OCI-LY7 (cell line): ENCODE results near the gene VPS37C. TPM values are rescaled to one million over a fixed set of nuclear protein-coding genes. Genes with fewer than 3 reads are reported as not detected.

Experiments used
- BruUV-seq: library from RNA; stranded (reverse); fragments of 400-500 nt; replicated peaks from 2 replicates; lab custom pipeline; 2021; lab: Mats Ljungman, UMichigan
- CTCF ChIA-PET: fragments of 300-600 bp; sonication (Branson Sonifier 250); formaldehyde crosslinking; loops from one replicate; lab custom pipeline; 2022; ENCODE audit warnings: antibody characterized with exemption; ENCODE audit not compliant: unreplicated experiment; lab: Charles Lee
- POLR2A ChIA-PET: fragments of 300-600 bp; sonication (Branson Sonifier 250); formaldehyde crosslinking; loops from one replicate; lab custom pipeline; 2022; ENCODE audit warnings: antibody characterized with exemption; lab: Charles Lee
- DNase-seq: peaks from one replicate; pipeline ENCODE4 v3.0.0-alpha.2; 2015; ENCODE audit warnings: low spot score
- H2AFZ ChIP-seq: fragments of 200-600 bp; sonication (generic), shearing (Covaris generic); 2 replicates; pipeline ENCODE4 v1.6.1; 2014; ENCODE audit warnings: mild to moderate bottlenecking, antibody characterized with exemption, low read length, moderate library complexity
- H3K27ac ChIP-seq: fragments of 200-600 bp; sonication (generic); 2 replicates; pipeline ENCODE4 v1.5.1; 2014; ENCODE audit warnings: mixed run types, low read depth, mild to moderate bottlenecking, moderate library complexity, low read length, inconsistent platforms; ENCODE audit not compliant: poor library complexity, severe bottlenecking
- H3K36me3 ChIP-seq: fragments of 200-600 bp; sonication (generic); 2 replicates; pipeline ENCODE4 v1.6.1; 2014; ENCODE audit warnings: mild to moderate bottlenecking, antibody characterized with exemption, low read length, moderate library complexity, mixed read lengths; ENCODE audit not compliant: insufficient read depth
- H3K4me1 ChIP-seq: fragments of 200-600 bp; sonication (generic); 2 replicates; pipeline ENCODE4 v1.5.1; 2014; ENCODE audit warnings: mild to moderate bottlenecking, low read length; ENCODE audit not compliant: insufficient read depth, poor library complexity, severe bottlenecking
- H3K4me2 ChIP-seq: fragments of 200-600 bp; sonication (generic); 2 replicates; pipeline ENCODE4 v1.6.1; 2014; ENCODE audit warnings: mild to moderate bottlenecking, low read length
- H3K4me3 ChIP-seq: fragments of 200-600 bp; sonication (generic); 2 replicates; pipeline ENCODE4 v1.5.1; 2014; ENCODE audit warnings: mild to moderate bottlenecking, low read depth, low read length; ENCODE audit not compliant: poor library complexity, severe bottlenecking
- H3K79me2 ChIP-seq: fragments of 200-600 bp; sonication (generic); 2 replicates; pipeline ENCODE4 v1.6.1; 2016; ENCODE audit warnings: low read depth, mild to moderate bottlenecking, low read length, moderate library complexity, mixed read lengths; ENCODE audit not compliant: insufficient read depth
- H3K9me2 ChIP-seq: fragments of 200-600 bp; sonication (generic); 2 replicates; pipeline ENCODE4 v1.6.1; 2016; ENCODE audit warnings: mild to moderate bottlenecking, low read length, mixed read lengths; ENCODE audit not compliant: insufficient read depth
- H3K9me3 ChIP-seq: fragments of 200-600 bp; sonication (generic); 2 replicates; pipeline ENCODE4 v1.6.1; 2014; ENCODE audit warnings: mild to moderate bottlenecking, mixed run types, low read length, mixed read lengths
- H4K20me1 ChIP-seq: fragments of 200-600 bp; sonication (generic); 2 replicates; pipeline ENCODE4 v1.6.1; 2014; ENCODE audit warnings: mild to moderate bottlenecking, antibody characterized with exemption, low read length, moderate library complexity, mixed read lengths; ENCODE audit not compliant: insufficient read depth
- EZH2phosphoT487 ChIP-seq: fragments of 200-600 bp; sonication (generic); IDR thresholded peaks from 2 replicates; pipeline ENCODE4 v1.6.1; 2018; ENCODE audit warnings: low read depth, borderline replicate concordance, mild to moderate bottlenecking, mixed run types, antibody characterized with exemption, low read length, moderate library complexity, mixed read lengths
- intact Hi-C: fragments of 100-400 bp; cut with micrococcal nuclease; formaldehyde crosslinking; loops from one replicate; pipeline ENCODE4 v1.10.0; 2022; ENCODE audit not compliant: unreplicated experiment
- total RNA-seq, 2 experiments: library from RNA; depleted of rRNA in 1 of 2; stranded (reverse); fragments of >200 nt in 1 of 2; shearing (Covaris generic) in 1 of 2; gene quantifications; 2 replicates each; pipeline ENCODE4 v1.2.3, GENCODE V29; 2014 to 2022
- TF ChIP-seq, protein P1 (sequence below): fragments of 200-600 bp; sonication (generic); conservative IDR thresholded peaks from 2 replicates; pipeline ENCODE4 v1.5.1; 2014; ENCODE audit warnings: mild to moderate bottlenecking, antibody characterized with exemption, low read length, moderate library complexity, mixed read lengths

The VPS37C gene
- total RNA-seq, 2 experiments from 2014 or later = 10.3 to 12.8 TPM

DNA sequence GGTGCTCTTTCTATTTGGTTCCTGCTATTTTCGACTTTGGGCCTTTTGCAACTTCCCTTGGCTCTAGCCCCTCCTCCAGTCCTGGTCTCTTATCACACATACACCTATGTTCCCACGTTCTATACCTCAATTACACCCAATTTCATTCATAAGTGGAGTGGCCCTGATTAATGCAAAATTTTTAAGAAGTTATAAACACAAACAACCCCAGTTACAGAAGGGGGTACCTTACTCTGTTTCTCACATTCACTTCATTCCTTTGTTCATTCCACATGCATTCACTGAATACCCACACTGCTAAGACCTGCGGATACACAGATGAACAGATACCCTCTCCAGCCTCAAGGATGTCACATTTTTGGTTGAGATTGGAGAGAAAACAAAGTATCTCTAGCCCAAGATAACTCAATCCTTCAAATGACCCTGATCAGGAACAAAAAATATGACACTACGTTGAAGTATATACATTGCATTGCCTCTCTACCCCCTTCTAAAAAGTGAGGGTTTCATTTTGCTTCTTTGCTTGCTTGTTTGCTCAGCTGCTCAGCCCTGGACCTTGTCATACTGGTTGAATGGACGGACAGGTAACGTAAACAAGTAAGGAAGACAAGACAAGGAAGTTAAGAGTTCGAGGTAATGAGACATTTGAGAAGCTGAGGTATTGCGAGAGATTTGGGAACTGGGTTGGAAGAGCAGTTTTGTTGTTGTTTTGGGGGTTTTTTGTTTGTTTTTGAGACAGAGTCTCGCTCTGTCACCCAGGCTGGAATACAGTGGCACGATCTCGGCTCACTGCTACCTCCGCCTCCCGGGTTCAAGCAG, 3.6 kb upstream of the VPS37C start:
- ChIA-PET CTCF (no interaction called here), POLR2A (no interaction called here)
- intact Hi-C loops = no loop called here
- TF ChIP-seq, protein P1, sequence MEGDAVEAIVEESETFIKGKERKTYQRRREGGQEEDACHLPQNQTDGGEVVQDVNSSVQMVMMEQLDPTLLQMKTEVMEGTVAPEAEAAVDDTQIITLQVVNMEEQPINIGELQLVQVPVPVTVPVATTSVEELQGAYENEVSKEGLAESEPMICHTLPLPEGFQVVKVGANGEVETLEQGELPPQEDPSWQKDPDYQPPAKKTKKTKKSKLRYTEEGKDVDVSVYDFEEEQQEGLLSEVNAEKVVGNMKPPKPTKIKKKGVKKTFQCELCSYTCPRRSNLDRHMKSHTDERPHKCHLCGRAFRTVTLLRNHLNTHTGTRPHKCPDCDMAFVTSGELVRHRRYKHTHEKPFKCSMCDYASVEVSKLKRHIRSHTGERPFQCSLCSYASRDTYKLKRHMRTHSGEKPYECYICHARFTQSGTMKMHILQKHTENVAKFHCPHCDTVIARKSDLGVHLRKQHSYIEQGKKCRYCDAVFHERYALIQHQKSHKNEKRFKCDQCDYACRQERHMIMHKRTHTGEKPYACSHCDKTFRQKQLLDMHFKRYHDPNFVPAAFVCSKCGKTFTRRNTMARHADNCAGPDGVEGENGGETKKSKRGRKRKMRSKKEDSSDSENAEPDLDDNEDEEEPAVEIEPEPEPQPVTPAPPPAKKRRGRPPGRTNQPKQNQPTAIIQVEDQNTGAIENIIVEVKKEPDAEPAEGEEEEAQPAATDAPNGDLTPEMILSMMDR = no peak
- no peak for TF ChIP-seq EZH2phosphoT487
- H3K79me2 ChIP-seq = peaks cover 10% of the 10 kb centered on the region; the same call in 1 of the 2 replicates
- H3K4me3 ChIP-seq = no peak overlapping the region
- peaks cover 18% of the 10 kb centered on the region for H3K4me1 ChIP-seq
- no peak overlapping the region for H2AFZ ChIP-seq
- H3K9me3 ChIP-seq = no peaks in the 10 kb centered on the region
- DNase-seq = no peak
- no peak overlapping the region for H3K27ac ChIP-seq
- no TSS peak for BruUV-seq
- H3K9me2 ChIP-seq = no peaks in the 10 kb centered on the region
- no peak overlapping the region for H3K4me2 ChIP-seq
- H4K20me1 ChIP-seq = no peaks in the 10 kb centered on the region
- H3K36me3 ChIP-seq = no peaks in the 10 kb centered on the region

DNA sequence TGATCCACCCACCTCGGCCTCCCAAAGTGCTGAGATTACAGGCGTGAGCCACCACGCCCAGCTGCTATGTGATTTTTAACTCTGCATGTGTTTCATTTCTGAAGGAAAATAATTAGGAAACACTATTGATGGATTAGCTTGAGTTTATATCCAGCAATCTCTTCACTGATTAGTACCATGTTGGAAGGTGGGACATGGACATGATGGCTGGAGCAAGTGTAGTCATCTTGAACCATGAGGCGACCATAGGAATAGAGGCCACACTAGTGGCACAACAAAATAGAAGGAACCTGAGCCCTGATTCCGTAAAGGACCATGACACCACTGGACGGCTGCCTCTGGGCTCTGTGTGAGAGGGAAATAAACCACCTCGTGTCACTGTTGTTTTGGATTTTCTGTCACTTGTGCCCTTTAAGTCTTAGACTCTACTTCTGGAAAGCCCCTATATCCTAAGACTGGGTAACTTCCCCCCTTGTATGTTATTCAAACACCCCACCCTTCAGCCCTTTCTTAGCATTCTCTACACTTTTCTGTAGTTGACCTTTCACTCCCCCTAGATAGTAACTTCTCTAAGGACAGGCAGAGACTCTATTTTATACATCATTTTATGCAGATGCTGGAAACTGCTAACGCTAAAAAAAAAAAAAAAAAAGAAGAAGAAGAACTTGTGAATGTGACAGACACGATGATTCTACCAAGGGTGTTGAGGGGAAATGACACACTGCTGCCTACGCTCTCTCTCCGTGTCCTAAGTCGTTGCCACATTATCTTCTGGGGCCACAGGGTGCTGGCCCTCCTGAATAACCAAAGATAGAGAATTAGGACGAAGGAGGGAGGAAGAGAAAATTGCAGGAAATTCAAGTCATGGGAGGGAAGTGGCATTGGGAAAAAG, 2.7 kb upstream of the VPS37C start:
- peaks cover 15% of the 10 kb centered on the region; the same call in 1 of the 2 replicates for H3K79me2 ChIP-seq
- H3K9me3 ChIP-seq = no peaks in the 10 kb centered on the region
- H2AFZ ChIP-seq = no peak overlapping the region
- no peaks in the 10 kb centered on the region for H3K36me3 ChIP-seq
- no peaks in the 10 kb centered on the region for H4K20me1 ChIP-seq
- H3K9me2 ChIP-seq = no peaks in the 10 kb centered on the region
- DNase-seq = no peak
- no peak overlapping the region for H3K4me3 ChIP-seq
- POLR2A ChIA-PET = no interaction called here
- intact Hi-C loops = no loop called here
- no peak overlapping the region for H3K4me2 ChIP-seq
- TF ChIP-seq EZH2phosphoT487 = no peak
- TF ChIP-seq, protein P1 = no peak
- CTCF ChIA-PET = no interaction called here
- peaks cover 23% of the 10 kb centered on the region for H3K4me1 ChIP-seq
- no TSS peak for BruUV-seq
- H3K27ac ChIP-seq = no peak overlapping the region
